WTC11 (cell line): ENCODE data around the gene KAZN. TPM values are rescaled to one million over a fixed set of nuclear protein-coding genes. Genes with fewer than 3 reads are reported as not detected.

Experiments
- ATAC-seq: fragments of 200-7000 bp; cut with Tn5 transposase; 2 replicates; pipeline ENCODE4 v1.10.0; 2021; ENCODE audit warnings: mild to moderate bottlenecking, moderate library complexity
- CTCF ChIA-PET: fragments of 300-600 bp; sonication (Branson Sonifier 250); formaldehyde crosslinking; loops from one replicate; lab custom pipeline; 2021; ENCODE audit warnings: antibody characterized with exemption; lab: Charles Lee
- POLR2A ChIA-PET: fragments of 350-600 bp; sonication (Branson Sonifier 250); formaldehyde crosslinking; loops from one replicate; lab custom pipeline; 2021; ENCODE audit warnings: antibody characterized with exemption; lab: Charles Lee
- DNase-seq: peaks from one replicate; pipeline ENCODE4 v3.0.0; 2021; ENCODE audit warnings: low spot score
- H3K27ac Mint-ChIP-seq: 2 replicates; pipeline ENCODE4 v1.8.0; 2021; ENCODE audit warnings: mixed read lengths
- H3K27me3 Mint-ChIP-seq: 2 replicates; pipeline ENCODE4 v1.8.0; 2021; ENCODE audit warnings: low read depth, mild to moderate bottlenecking, moderate library complexity, mixed read lengths
- H3K36me3 Mint-ChIP-seq: 2 replicates; pipeline ENCODE4 v1.8.0; 2021; ENCODE audit warnings: mixed read lengths
- H3K4me1 Mint-ChIP-seq: 2 replicates; pipeline ENCODE4 v1.8.0; 2022; ENCODE audit warnings: mixed read lengths
- H3K4me3 Mint-ChIP-seq: 2 replicates; pipeline ENCODE4 v1.8.0; 2021; ENCODE audit warnings: mild to moderate bottlenecking, moderate library complexity, mixed read lengths
- H3K9me3 Mint-ChIP-seq: 2 replicates; pipeline ENCODE4 v1.8.0; 2021; ENCODE audit warnings: mixed read lengths
- CREB1 ChIP-seq: sonication (generic); formaldehyde crosslinking; IDR thresholded peaks from 2 replicates; pipeline ENCODE4 v1.8.0; 2023; ENCODE audit warnings: mild to moderate bottlenecking, missing genetic modification reagents
- NR1H2 ChIP-seq: sonication (generic); formaldehyde crosslinking; IDR thresholded peaks from 2 replicates; pipeline ENCODE4 v1.9.0; 2021; ENCODE audit warnings: mild to moderate bottlenecking, moderate library complexity, missing genetic modification reagents
- TEAD1 ChIP-seq: sonication (generic); formaldehyde crosslinking; IDR thresholded peaks from 2 replicates; pipeline ENCODE4 v1.8.0; 2022; ENCODE audit warnings: mild to moderate bottlenecking, missing genetic modification reagents
- total RNA-seq: library from RNA; stranded (reverse); gene quantifications from 3 replicates; pipeline ENCODE4 v1.2.3, GENCODE V29; 2021
- TF ChIP-seq, protein P1 (sequence below): fragments of 250-450 bp; sonication (Bioruptor Pico); IDR thresholded peaks from 2 replicates; pipeline ENCODE4 v1.9.0; 2021; ENCODE audit warnings: mild to moderate bottlenecking
- TF ChIP-seq, protein P2 (sequence below): fragments of 250-450 bp; sonication (Bioruptor Pico); IDR thresholded peaks from 2 replicates; pipeline ENCODE4 v1.9.0; 2021; ENCODE audit warnings: moderate library complexity, mild to moderate bottlenecking, inconsistent platforms, borderline replicate concordance
- TF ChIP-seq, protein P3 (sequence below): sonication (generic); formaldehyde crosslinking; IDR thresholded peaks from 2 replicates; pipeline ENCODE4 v1.8.0; 2023; ENCODE audit warnings: missing genetic modification reagents, mild to moderate bottlenecking, borderline replicate concordance
- TF ChIP-seq, protein P4 (sequence below): sonication (generic); formaldehyde crosslinking; IDR thresholded peaks from 2 replicates; pipeline ENCODE4 v1.8.0; 2022; ENCODE audit warnings: missing genetic modification reagents
- TF ChIP-seq, protein P5 (sequence below): sonication (generic); formaldehyde crosslinking; IDR thresholded peaks from 2 replicates; pipeline ENCODE4 v1.8.1; 2022; ENCODE audit warnings: missing genetic modification reagents, borderline replicate concordance
- TF ChIP-seq, protein P6 (sequence below): sonication (generic); formaldehyde crosslinking; IDR thresholded peaks from 2 replicates; pipeline ENCODE4 v1.8.1; 2022; ENCODE audit warnings: mild to moderate bottlenecking, missing genetic modification reagents, moderate library complexity, borderline replicate concordance

Gene KAZN
- total RNA-seq, 1 experiment from 2014 or later: 19.9 TPM

DNA sequence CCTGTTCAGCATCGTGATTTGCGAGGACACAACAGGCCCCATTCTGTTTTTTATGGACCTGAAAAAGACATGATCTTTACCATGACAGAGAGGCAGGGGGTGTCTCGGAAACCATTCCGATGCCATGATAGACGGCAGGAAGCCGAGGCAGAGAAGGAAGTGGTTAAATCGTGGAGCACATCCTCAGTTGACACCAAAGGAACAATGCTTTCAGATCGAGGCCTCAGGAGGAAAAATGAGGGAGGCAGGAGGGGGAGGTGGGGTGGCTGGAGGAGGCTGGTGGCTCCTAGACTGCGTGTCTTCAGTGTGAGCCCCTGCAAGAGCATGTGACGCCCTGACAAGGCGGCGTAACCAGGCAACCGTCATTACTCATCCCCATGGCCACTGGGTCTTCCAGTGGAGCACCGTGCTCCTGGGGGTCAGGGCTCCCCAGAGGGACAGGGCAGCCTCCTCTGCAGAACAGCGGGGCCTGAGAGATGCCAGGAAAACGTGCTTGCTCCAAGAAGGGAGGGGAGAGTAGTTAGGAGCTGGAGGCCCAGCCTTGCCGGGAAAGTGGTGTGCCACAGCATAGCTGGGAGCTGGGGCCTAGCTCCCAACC is 382.2 kb downstream of the KAZN start:
- Mint-ChIP-seq H3K27ac (no peak overlapping the region), H3K4me1 (peaks cover 6% of the 10 kb centered on the region), H3K9me3 (no peaks in the 10 kb centered on the region), H3K27me3 (no peaks in the 10 kb centered on the region), H3K4me3 (no peak overlapping the region), H3K36me3 (no peaks in the 10 kb centered on the region)
- CTCF ChIA-PET: interaction anchor here (1.4 kb wide), 1 partner anchor 47 kb away, joined by 3 read pairs; no protein-coding TSS in a partner anchor
- TF ChIP-seq NR1H2 (CRISPR knock-in tag) (no peak), TEAD1 (CRISPR knock-in tag) (no peak), CREB1 (CRISPR knock-in tag) (no peak)
- TF ChIP-seq, protein P1, sequence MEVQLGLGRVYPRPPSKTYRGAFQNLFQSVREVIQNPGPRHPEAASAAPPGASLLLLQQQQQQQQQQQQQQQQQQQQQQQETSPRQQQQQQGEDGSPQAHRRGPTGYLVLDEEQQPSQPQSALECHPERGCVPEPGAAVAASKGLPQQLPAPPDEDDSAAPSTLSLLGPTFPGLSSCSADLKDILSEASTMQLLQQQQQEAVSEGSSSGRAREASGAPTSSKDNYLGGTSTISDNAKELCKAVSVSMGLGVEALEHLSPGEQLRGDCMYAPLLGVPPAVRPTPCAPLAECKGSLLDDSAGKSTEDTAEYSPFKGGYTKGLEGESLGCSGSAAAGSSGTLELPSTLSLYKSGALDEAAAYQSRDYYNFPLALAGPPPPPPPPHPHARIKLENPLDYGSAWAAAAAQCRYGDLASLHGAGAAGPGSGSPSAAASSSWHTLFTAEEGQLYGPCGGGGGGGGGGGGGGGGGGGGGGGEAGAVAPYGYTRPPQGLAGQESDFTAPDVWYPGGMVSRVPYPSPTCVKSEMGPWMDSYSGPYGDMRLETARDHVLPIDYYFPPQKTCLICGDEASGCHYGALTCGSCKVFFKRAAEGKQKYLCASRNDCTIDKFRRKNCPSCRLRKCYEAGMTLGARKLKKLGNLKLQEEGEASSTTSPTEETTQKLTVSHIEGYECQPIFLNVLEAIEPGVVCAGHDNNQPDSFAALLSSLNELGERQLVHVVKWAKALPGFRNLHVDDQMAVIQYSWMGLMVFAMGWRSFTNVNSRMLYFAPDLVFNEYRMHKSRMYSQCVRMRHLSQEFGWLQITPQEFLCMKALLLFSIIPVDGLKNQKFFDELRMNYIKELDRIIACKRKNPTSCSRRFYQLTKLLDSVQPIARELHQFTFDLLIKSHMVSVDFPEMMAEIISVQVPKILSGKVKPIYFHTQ (CRISPR knock-in tag): no peak
- TF ChIP-seq, protein P2, sequence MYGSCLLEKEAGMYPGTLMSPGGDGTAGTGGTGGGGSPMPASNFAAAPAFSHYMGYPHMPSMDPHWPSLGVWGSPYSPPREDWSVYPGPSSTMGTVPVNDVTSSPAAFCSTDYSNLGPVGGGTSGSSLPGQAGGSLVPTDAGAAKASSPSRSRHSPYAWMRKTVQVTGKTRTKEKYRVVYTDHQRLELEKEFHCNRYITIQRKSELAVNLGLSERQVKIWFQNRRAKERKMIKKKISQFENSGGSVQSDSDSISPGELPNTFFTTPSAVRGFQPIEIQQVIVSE (CRISPR knock-in tag): no peak
- TF ChIP-seq, protein P3, sequence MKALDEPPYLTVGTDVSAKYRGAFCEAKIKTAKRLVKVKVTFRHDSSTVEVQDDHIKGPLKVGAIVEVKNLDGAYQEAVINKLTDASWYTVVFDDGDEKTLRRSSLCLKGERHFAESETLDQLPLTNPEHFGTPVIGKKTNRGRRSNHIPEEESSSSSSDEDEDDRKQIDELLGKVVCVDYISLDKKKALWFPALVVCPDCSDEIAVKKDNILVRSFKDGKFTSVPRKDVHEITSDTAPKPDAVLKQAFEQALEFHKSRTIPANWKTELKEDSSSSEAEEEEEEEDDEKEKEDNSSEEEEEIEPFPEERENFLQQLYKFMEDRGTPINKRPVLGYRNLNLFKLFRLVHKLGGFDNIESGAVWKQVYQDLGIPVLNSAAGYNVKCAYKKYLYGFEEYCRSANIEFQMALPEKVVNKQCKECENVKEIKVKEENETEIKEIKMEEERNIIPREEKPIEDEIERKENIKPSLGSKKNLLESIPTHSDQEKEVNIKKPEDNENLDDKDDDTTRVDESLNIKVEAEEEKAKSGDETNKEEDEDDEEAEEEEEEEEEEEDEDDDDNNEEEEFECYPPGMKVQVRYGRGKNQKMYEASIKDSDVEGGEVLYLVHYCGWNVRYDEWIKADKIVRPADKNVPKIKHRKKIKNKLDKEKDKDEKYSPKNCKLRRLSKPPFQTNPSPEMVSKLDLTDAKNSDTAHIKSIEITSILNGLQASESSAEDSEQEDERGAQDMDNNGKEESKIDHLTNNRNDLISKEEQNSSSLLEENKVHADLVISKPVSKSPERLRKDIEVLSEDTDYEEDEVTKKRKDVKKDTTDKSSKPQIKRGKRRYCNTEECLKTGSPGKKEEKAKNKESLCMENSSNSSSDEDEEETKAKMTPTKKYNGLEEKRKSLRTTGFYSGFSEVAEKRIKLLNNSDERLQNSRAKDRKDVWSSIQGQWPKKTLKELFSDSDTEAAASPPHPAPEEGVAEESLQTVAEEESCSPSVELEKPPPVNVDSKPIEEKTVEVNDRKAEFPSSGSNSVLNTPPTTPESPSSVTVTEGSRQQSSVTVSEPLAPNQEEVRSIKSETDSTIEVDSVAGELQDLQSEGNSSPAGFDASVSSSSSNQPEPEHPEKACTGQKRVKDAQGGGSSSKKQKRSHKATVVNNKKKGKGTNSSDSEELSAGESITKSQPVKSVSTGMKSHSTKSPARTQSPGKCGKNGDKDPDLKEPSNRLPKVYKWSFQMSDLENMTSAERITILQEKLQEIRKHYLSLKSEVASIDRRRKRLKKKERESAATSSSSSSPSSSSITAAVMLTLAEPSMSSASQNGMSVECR (CRISPR knock-in tag): no peak
- TF ChIP-seq, protein P4, sequence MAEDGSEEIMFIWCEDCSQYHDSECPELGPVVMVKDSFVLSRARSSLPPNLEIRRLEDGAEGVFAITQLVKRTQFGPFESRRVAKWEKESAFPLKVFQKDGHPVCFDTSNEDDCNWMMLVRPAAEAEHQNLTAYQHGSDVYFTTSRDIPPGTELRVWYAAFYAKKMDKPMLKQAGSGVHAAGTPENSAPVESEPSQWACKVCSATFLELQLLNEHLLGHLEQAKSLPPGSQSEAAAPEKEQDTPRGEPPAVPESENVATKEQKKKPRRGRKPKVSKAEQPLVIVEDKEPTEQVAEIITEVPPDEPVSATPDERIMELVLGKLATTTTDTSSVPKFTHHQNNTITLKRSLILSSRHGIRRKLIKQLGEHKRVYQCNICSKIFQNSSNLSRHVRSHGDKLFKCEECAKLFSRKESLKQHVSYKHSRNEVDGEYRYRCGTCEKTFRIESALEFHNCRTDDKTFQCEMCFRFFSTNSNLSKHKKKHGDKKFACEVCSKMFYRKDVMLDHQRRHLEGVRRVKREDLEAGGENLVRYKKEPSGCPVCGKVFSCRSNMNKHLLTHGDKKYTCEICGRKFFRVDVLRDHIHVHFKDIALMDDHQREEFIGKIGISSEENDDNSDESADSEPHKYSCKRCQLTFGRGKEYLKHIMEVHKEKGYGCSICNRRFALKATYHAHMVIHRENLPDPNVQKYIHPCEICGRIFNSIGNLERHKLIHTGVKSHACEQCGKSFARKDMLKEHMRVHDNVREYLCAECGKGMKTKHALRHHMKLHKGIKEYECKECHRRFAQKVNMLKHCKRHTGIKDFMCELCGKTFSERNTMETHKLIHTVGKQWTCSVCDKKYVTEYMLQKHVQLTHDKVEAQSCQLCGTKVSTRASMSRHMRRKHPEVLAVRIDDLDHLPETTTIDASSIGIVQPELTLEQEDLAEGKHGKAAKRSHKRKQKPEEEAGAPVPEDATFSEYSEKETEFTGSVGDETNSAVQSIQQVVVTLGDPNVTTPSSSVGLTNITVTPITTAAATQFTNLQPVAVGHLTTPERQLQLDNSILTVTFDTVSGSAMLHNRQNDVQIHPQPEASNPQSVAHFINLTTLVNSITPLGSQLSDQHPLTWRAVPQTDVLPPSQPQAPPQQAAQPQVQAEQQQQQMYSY (CRISPR knock-in tag): no peak
- TF ChIP-seq, protein P5, sequence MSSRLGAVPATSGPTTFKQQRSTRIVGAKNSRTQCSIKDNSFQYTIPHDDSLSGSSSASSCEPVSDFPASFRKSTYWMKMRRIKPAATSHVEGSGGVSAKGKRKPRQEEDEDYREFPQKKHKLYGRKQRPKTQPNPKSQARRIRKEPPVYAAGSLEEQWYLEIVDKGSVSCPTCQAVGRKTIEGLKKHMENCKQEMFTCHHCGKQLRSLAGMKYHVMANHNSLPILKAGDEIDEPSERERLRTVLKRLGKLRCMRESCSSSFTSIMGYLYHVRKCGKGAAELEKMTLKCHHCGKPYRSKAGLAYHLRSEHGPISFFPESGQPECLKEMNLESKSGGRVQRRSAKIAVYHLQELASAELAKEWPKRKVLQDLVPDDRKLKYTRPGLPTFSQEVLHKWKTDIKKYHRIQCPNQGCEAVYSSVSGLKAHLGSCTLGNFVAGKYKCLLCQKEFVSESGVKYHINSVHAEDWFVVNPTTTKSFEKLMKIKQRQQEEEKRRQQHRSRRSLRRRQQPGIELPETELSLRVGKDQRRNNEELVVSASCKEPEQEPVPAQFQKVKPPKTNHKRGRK: no peak
- TF ChIP-seq, protein P6, sequence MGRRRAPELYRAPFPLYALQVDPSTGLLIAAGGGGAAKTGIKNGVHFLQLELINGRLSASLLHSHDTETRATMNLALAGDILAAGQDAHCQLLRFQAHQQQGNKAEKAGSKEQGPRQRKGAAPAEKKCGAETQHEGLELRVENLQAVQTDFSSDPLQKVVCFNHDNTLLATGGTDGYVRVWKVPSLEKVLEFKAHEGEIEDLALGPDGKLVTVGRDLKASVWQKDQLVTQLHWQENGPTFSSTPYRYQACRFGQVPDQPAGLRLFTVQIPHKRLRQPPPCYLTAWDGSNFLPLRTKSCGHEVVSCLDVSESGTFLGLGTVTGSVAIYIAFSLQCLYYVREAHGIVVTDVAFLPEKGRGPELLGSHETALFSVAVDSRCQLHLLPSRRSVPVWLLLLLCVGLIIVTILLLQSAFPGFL (CRISPR knock-in tag): no peak
- DNase-seq (no peak), ATAC-seq (no peak)
- POLR2A ChIA-PET: no interaction called here
